ENCODE data around the gene MFSD11.

DNA sequence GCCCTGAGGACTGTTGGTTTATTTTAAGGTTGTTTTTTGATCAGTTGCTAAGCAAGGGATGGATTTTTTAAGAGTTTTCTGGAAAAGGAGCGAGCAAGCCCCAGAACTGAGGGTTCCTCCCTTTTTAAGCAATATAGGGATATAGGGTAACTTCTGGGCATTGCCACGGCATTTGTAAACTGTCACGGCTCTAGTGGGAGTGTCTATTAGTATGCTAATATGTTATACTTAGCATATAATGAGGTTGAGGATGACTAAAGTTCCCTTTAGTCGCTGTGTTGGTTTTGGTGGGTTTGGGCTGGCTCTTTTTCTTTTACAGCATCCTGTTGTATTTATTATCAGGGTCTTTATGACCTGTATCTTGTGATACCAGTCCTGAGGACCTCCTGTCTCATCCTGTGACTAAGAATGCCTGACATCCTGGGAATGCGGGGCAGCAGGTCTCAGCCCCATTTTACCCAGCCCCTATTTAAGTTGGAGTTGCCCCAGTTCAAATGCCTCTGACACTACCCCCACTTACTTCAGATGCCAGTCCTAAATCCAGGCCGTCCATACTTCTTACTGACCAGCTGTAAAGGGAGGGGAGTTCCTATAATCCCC is 59.4 kb downstream of the MFSD11 start:
- TF ChIP-seq CTCF (IDR thresholded peaks at IDR 0.05; ENCODE audit: insufficient read depth, low read length) = no peak
- TF ChIP-seq GABPA (IDR thresholded peaks at IDR 0.05; ENCODE audit: low read depth) = no peak
- TF ChIP-seq, protein P1, sequence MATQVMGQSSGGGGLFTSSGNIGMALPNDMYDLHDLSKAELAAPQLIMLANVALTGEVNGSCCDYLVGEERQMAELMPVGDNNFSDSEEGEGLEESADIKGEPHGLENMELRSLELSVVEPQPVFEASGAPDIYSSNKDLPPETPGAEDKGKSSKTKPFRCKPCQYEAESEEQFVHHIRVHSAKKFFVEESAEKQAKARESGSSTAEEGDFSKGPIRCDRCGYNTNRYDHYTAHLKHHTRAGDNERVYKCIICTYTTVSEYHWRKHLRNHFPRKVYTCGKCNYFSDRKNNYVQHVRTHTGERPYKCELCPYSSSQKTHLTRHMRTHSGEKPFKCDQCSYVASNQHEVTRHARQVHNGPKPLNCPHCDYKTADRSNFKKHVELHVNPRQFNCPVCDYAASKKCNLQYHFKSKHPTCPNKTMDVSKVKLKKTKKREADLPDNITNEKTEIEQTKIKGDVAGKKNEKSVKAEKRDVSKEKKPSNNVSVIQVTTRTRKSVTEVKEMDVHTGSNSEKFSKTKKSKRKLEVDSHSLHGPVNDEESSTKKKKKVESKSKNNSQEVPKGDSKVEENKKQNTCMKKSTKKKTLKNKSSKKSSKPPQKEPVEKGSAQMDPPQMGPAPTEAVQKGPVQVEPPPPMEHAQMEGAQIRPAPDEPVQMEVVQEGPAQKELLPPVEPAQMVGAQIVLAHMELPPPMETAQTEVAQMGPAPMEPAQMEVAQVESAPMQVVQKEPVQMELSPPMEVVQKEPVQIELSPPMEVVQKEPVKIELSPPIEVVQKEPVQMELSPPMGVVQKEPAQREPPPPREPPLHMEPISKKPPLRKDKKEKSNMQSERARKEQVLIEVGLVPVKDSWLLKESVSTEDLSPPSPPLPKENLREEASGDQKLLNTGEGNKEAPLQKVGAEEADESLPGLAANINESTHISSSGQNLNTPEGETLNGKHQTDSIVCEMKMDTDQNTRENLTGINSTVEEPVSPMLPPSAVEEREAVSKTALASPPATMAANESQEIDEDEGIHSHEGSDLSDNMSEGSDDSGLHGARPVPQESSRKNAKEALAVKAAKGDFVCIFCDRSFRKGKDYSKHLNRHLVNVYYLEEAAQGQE (IDR thresholded peaks at IDR 0.05; ENCODE audit: insufficient replicate concordance, low read depth) = no peak
- TF ChIP-seq SPI1 (IDR thresholded peaks at IDR 0.05; ENCODE audit: borderline replicate concordance, low read depth) = no peak

All from HL-60 (cell line).